ENCODE data around the gene TMEM213.
A peak's percentile ranks its signal among the peaks of the same experiment; 100 is the strongest.

The TMEM213 gene

GRCh38 chr7:138871065-138871813 is 73.4 kb downstream of the TMEM213 start:
- ChIA-PET POLR2A (no interaction called here), CTCF (interaction anchor here (1.0 to 1.6 kb wide), 2 partner anchors 15 to 24 kb away, joined by 3 to 5 read pairs; no protein-coding TSS in a partner anchor)
- no peak overlapping the region for H3K4me3 ChIP-seq (ENCODE audit: low read depth, low read length)
- DNase-seq (ENCODE audit: low read depth, low spot score) = no peak
- no peak for TF ChIP-seq CTCF (IDR thresholded peaks at IDR 0.05; ENCODE audit: insufficient read depth, low read length, missing control alignments)

- ChIA-PET POLR2A (no interaction called here), CTCF (interaction anchor here (1.0 to 1.6 kb wide), 2 partner anchors 15 to 24 kb away, joined by 3 to 5 read pairs; no protein-coding TSS in a partner anchor)
- TF ChIP-seq CTCF (IDR thresholded peaks at IDR 0.05; ENCODE audit: insufficient read depth, low read length, missing control alignments) = no peak
- H3K4me3 ChIP-seq (ENCODE audit: low read depth, low read length) = no peak overlapping the region
- no peak for DNase-seq (ENCODE audit: low read depth, low spot score)
Measured at GRCh38 chr7:138871814-138872090, 74.0 kb downstream of the TMEM213 start.

GRCh38 chr7:138872576-138872975 is 74.8 kb downstream of the TMEM213 start:
- ChIA-PET CTCF (interaction anchor here (1.1 to 1.6 kb wide), 2 partner anchors 14 to 109 kb away, joined by 3 to 5 read pairs; no protein-coding TSS in a partner anchor), POLR2A (no interaction called here)
- no peak overlapping the region for H3K4me3 ChIP-seq (ENCODE audit: low read depth, low read length)
- DNase-seq (ENCODE audit: low read depth, low spot score) = no peak
- no peak for TF ChIP-seq CTCF (IDR thresholded peaks at IDR 0.05; ENCODE audit: insufficient read depth, low read length, missing control alignments)

- no peak for TF ChIP-seq CTCF (IDR thresholded peaks at IDR 0.05; ENCODE audit: insufficient read depth, low read length, missing control alignments)
- no peak overlapping the region for H3K4me3 ChIP-seq (ENCODE audit: low read depth, low read length)
- DNase-seq (ENCODE audit: low read depth, low spot score) = no peak
- CTCF ChIA-PET = interaction anchor here (0.9 to 2.8 kb wide), 3 partner anchors 13 to 201 kb away, joined by 3 to 17 read pairs (median 3); no protein-coding TSS in a partner anchor
- POLR2A ChIA-PET = no interaction called here
Measured at GRCh38 chr7:138873220-138873892, 75.6 kb downstream of the TMEM213 start.

- no peak overlapping the region for H3K4me3 ChIP-seq (ENCODE audit: low read depth, low read length)
- POLR2A ChIA-PET = no interaction called here
- CTCF ChIA-PET = interaction anchor here (1.0 to 4.6 kb wide), 3 partner anchors 10 to 410 kb away, joined by 3 to 48 read pairs (median 15); no protein-coding TSS in a partner anchor
- TF ChIP-seq CTCF (IDR thresholded peaks at IDR 0.05; ENCODE audit: insufficient read depth, low read length, missing control alignments) = no peak
- DNase-seq (ENCODE audit: low read depth, low spot score) = peak; percentile 76
Measured at GRCh38 chr7:138875794-138876193, 78.0 kb downstream of the TMEM213 start.

GRCh38 chr7:138876326-138876725 is 78.5 kb downstream of the TMEM213 start:
- ChIA-PET CTCF (interaction anchor here (1.0 to 4.6 kb wide), 4 partner anchors 9 to 411 kb away, joined by 3 to 48 read pairs (median 17); no protein-coding TSS in a partner anchor), POLR2A (interaction anchor here (1.0 kb wide), 1 partner anchor 257 kb away, joined by 3 read pairs; a partner anchor contains a TSS)
- DNase-seq (ENCODE audit: low read depth, low spot score) = no peak
- TF ChIP-seq CTCF (IDR thresholded peaks at IDR 0.05; ENCODE audit: insufficient read depth, low read length, missing control alignments) = no peak
- no peak overlapping the region for H3K4me3 ChIP-seq (ENCODE audit: low read depth, low read length)
